OCI-LY1 (cell line): ENCODE results near the gene CCDC194.

Source experiments
- CTCF ChIP-seq: fragments of 200-600 bp; sonication (generic), shearing (Covaris generic); IDR thresholded peaks from 2 replicates; pipeline ENCODE4 v1.5.1; 2017; ENCODE audit warnings: mild to moderate bottlenecking, antibody characterized with exemption, low read length, moderate library complexity, mixed read lengths
- EZH2 ChIP-seq: fragments of 200-600 bp; sonication (generic), shearing (Covaris generic); IDR thresholded peaks from 2 replicates; pipeline ENCODE4 v1.8.0; 2017; ENCODE audit warnings: borderline replicate concordance, mixed run types, mild to moderate bottlenecking, antibody characterized with exemption, low read length, moderate library complexity, mixed read lengths

- TF ChIP-seq CTCF, result no peak
- TF ChIP-seq EZH2, result no peak
Observed at GRCh38 chr19:17404015-17404414, 10.0 kb upstream of the CCDC194 start.
